ENCODE data around the gene GON4L. TPM values are rescaled to one million over a fixed set of nuclear protein-coding genes. Genes with fewer than 3 reads are reported as not detected.

The GON4L gene
- total RNA-seq, 2 experiments from 2014 or later: 43.4 to 46.8 TPM

- no peaks in the 10 kb centered on the region for H3K9me3 Mint-ChIP-seq
- CTCF ChIA-PET: no interaction called here
- POLR2A ChIA-PET: no interaction called here
Measured at GRCh38 chr1:155890251-155890650, 33.2 kb upstream of the GON4L start.

GRCh38 chr1:155889566-155889965 lies 32.6 kb upstream of the GON4L start:
- Mint-ChIP-seq H3K36me3 (ENCODE audit: low read depth) (no peaks in the 10 kb centered on the region), H3K9me3 (no peaks in the 10 kb centered on the region), H3K4me1 (ENCODE audit: low read depth) (peaks cover 15% of the 10 kb centered on the region), H3K27ac (no peak overlapping the region), H3K4me3 (no peak overlapping the region), H3K27me3 (no peaks in the 10 kb centered on the region)
- ChIA-PET CTCF (no interaction called here), POLR2A (no interaction called here)
- TF ChIP-seq CTCF (IDR thresholded peaks at IDR 0.05): no peak
- ATAC-seq (no peak), DNase-seq (no peak)
- intact Hi-C loops (cut with micrococcal nuclease): no loop called here

More at GRCh38 chr1:155890251-155890650, 33.2 kb upstream of the GON4L start:
- H3K36me3 Mint-ChIP-seq (ENCODE audit: low read depth): no peaks in the 10 kb centered on the region
- intact Hi-C loops (cut with micrococcal nuclease): no loop called here
- no peak overlapping the region for H3K27ac Mint-ChIP-seq
- ATAC-seq (no peak), DNase-seq (no peak)
- peaks cover 15% of the 10 kb centered on the region for H3K4me1 Mint-ChIP-seq (ENCODE audit: low read depth)
- H3K27me3 Mint-ChIP-seq: no peaks in the 10 kb centered on the region
- no peak overlapping the region for H3K4me3 Mint-ChIP-seq
- TF ChIP-seq CTCF (IDR thresholded peaks at IDR 0.05): no peak

GRCh38 chr1:155888481-155888880 lies 31.5 kb upstream of the GON4L start:
- Mint-ChIP-seq H3K36me3 (ENCODE audit: low read depth) (no peaks in the 10 kb centered on the region), H3K27me3 (no peaks in the 10 kb centered on the region), H3K9me3 (no peaks in the 10 kb centered on the region), H3K4me3 (no peak overlapping the region), H3K27ac (no peak overlapping the region), H3K4me1 (ENCODE audit: low read depth) (peaks cover 8% of the 10 kb centered on the region)
- no peak for ATAC-seq
- no peak for TF ChIP-seq CTCF (IDR thresholded peaks at IDR 0.05)
- intact Hi-C loops (cut with micrococcal nuclease): no loop called here
- ChIA-PET POLR2A (no interaction called here), CTCF (no interaction called here)
- no peak for DNase-seq

- intact Hi-C loops (cut with micrococcal nuclease): no loop called here
- no peaks in the 10 kb centered on the region for H3K27me3 Mint-ChIP-seq
- ChIA-PET CTCF (interaction anchor here (1.5 kb wide), 1 partner anchor 181 kb away, joined by 3 read pairs; no protein-coding TSS in a partner anchor), POLR2A (interaction anchor here (0.5 to 1.3 kb wide), 4 partner anchors 26 to 395 kb away, joined by 3 read pairs; partner anchors contain the start of gene SYT11)
- no peaks in the 10 kb centered on the region for H3K4me1 Mint-ChIP-seq (ENCODE audit: low read depth)
- H3K9me3 Mint-ChIP-seq: no peaks in the 10 kb centered on the region
- DNase-seq (no peak), ATAC-seq (no peak)
- no peak overlapping the region for H3K27ac Mint-ChIP-seq
- H3K36me3 Mint-ChIP-seq (ENCODE audit: low read depth): no peaks in the 10 kb centered on the region
- H3K4me3 Mint-ChIP-seq: no peak overlapping the region
- no peak for TF ChIP-seq CTCF (IDR thresholded peaks at IDR 0.05)
Measured at GRCh38 chr1:155884982-155885381, 28.0 kb upstream of the GON4L start.

GRCh38 chr1:155884031-155884960 lies 27.3 kb upstream of the GON4L start:
- ATAC-seq: no peak
- intact Hi-C loops (cut with micrococcal nuclease): no loop called here
- Mint-ChIP-seq H3K27ac (no peak overlapping the region), H3K9me3 (no peaks in the 10 kb centered on the region), H3K27me3 (no peaks in the 10 kb centered on the region), H3K4me3 (no peak overlapping the region), H3K36me3 (ENCODE audit: low read depth) (no peaks in the 10 kb centered on the region), H3K4me1 (ENCODE audit: low read depth) (no peaks in the 10 kb centered on the region)
- TF ChIP-seq CTCF (IDR thresholded peaks at IDR 0.05): no peak
- ChIA-PET POLR2A (interaction anchor here (0.9 to 1.3 kb wide), 3 partner anchors 25 to 396 kb away, joined by 3 read pairs; partner anchors contain the start of gene SYT11), CTCF (interaction anchor here (1.5 to 1.8 kb wide), 2 partner anchors 11 to 182 kb away, joined by 3 to 6 read pairs; no protein-coding TSS in a partner anchor)
- no peak for DNase-seq

Data from activated CD8-positive, alpha-beta T cell treated with anti-CD3 and anti-CD28 coated beads for 36 hours (primary cell).